Body of pancreas (tissue), 4 donors: Measurements from ENCODE around the gene MAML3.

Experiments used
- CTCF ChIP-seq, 7 experiments: fragments of 450-650 bp in 4 of 7; fragments of 200-600 bp in 3 of 7; sonication (generic) in 3 of 7; IDR thresholded peaks; one replicate each; pipeline ENCODE4 v1.5.1; 2016 to 2019; ENCODE audit warnings: antibody characterized with exemption in 7 of 7
- POLR2A ChIP-seq, 3 donors: fragments of 450-650 bp; IDR thresholded peaks; one replicate each; pipeline ENCODE4 v1.6.1; 2016; ENCODE audit warnings: antibody characterized with exemption in 3 of 3, mild to moderate bottlenecking in 2 of 3

- no peak for TF ChIP-seq CTCF (IDR thresholded peaks at IDR 0.05)
- no peak for TF ChIP-seq POLR2A (IDR thresholded peaks at IDR 0.05)
These were observed 434.4 kb downstream of the MAML3 start for GRCh38 chr4:139719381-139720101.
